ENCODE measurements around the gene ADGRG2. TPM values are rescaled to one million over a fixed set of nuclear protein-coding genes. Genes with fewer than 3 reads are reported as not detected.

The ADGRG2 gene
- total RNA-seq, 4 donors from 2014 or later: 8.3 to 13.1 (median 8.8) TPM

DNA sequence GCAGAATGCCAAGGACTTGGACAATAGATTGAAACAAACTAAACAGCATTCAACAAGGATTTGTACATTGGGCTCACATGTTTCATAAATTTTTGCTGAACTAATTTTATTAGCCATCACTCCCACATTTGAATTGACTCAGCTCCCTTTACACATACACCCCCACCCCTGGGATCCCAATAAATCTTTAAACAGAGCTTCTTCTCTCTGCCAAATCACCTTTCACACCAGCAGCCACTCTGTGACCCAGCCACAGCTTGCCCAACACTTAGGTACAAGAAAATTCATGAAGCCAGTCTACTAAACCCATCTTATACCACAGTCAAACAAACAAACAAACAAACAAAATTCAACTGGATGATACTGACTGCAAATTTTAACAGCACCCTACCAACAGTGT is 159.9 kb downstream of the ADGRG2 start:
- DNase-seq (ENCODE audit: low spot score) (no peak), ATAC-seq (ENCODE audit: low FRiP score) (no peak)
- TF ChIP-seq, protein P1, sequence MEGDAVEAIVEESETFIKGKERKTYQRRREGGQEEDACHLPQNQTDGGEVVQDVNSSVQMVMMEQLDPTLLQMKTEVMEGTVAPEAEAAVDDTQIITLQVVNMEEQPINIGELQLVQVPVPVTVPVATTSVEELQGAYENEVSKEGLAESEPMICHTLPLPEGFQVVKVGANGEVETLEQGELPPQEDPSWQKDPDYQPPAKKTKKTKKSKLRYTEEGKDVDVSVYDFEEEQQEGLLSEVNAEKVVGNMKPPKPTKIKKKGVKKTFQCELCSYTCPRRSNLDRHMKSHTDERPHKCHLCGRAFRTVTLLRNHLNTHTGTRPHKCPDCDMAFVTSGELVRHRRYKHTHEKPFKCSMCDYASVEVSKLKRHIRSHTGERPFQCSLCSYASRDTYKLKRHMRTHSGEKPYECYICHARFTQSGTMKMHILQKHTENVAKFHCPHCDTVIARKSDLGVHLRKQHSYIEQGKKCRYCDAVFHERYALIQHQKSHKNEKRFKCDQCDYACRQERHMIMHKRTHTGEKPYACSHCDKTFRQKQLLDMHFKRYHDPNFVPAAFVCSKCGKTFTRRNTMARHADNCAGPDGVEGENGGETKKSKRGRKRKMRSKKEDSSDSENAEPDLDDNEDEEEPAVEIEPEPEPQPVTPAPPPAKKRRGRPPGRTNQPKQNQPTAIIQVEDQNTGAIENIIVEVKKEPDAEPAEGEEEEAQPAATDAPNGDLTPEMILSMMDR (IDR thresholded peaks at IDR 0.05): no peak

DNA sequence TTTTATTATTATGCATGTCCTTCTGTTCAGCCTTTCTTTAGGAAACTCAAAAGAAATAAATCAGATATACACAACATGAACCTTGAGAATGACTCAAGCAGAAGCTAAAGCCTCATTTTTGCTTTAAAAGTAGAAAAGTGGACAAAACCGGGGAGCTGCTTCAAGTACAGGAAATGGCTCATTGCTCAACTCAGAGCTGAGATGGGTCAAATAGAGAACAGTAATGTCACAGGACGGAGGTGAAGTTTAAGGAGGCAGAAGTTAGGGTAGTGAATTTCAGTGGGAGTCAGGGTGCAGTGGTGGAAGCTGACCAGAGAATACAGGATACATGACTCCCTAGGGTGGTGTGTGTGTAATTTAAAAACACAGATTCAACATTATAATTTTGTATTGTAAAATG is 160.6 kb downstream of the ADGRG2 start:
- ATAC-seq (ENCODE audit: low FRiP score) (no peak), DNase-seq (ENCODE audit: low spot score) (no peak)
- TF ChIP-seq, protein P1 (IDR thresholded peaks at IDR 0.05): no peak

DNA sequence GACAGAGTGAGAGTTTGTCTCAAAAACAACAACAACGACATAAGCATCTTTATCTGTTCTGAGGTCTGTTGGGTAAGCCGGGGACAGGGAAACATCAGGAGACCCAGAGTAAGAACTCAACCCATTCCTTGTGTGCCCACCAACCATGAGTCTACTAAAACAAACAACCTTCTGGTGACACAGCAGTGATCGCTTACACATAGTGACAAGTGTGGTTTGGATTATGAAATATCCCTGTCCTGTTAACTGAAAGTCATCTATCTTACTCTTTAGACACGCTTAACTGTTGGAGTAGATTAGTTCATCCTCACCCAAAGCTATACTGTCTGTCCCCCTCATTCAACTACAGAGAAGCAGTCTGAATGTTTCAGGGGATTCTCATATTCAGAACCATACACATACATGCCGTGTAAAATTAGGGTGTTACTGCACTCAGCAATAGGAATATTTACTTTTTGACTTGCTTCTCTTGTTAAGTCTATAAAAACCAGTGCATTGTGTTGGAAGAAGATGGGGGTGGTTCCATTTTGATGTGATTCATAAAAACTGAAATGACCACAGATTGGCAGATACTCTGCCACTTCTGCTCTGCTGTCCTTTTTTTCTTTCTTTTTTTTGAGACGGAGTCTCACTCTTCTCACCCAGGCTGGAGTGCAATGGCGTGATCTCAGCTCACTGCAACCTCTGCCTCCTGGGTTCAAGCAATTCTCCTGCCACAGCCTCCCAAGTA is 165.8 kb downstream of the ADGRG2 start:
- TF ChIP-seq, protein P1 (IDR thresholded peaks at IDR 0.05): no peak
- ATAC-seq (ENCODE audit: low FRiP score): no peak
- DNase-seq (ENCODE audit: low spot score): no peak

DNA sequence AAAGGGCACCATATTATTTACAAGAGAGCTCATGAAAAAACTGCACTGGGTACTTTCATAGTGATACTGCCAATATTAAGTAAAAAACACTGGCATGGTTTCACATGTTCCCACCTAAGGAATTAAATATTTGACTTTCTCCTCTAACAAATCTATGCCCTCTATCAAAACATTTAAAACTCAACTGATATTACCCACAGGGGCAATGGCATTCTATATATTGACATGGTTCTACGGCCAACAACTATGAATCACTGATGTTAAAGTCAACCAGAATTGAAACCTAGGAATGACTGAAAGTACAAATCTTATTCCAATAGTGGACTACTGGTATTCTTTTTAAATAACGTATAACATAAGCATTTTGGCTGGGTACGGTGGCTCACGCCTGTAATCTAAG is 166.6 kb downstream of the ADGRG2 start:
- DNase-seq (ENCODE audit: low spot score) (no peak), ATAC-seq (ENCODE audit: low FRiP score) (no peak)
- TF ChIP-seq, protein P1 (IDR thresholded peaks at IDR 0.05): no peak

DNA sequence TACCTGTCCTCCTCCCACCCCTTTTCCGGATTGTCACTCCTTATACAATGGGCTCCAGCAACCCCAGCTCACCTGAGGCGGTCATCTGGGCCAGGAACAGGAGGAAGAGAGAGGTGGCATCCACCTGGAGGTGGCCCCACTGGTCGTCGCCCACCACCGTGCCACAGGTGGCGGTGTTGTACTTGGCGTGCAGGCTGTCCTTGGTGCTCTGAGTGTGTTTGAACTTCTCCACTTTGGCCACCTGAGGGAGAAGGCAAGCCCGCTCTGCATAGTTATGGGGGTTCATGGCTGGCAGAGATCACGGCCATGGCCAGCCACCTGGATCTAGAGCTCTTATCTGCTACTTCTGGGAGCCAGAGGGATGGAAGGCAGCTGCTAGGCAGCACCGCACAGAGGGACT is 171.2 kb downstream of the ADGRG2 start:
- no peak for ATAC-seq (ENCODE audit: low FRiP score)
- TF ChIP-seq, protein P1 (IDR thresholded peaks at IDR 0.05): no peak
- no peak for DNase-seq (ENCODE audit: low spot score)

DNA sequence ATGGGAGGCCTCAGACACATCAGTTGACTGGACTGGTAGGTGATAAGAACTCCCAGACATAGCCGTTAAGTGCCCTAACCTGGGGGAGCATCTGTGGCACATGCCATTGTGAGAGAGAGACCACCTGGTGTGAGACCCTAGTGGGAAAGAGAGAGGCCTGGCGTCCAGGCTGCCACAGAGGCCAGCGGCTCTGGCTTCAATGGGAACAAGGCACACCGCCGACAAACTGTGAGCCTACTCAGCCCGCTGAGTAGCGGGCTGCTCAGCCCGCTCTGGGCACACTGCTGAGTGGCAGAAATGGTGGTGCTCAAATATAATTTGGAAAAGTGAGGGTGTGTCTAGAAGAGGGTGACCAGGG is 172.3 kb downstream of the ADGRG2 start:
- TF ChIP-seq, protein P1 (IDR thresholded peaks at IDR 0.05): no peak
- ATAC-seq (ENCODE audit: low FRiP score) (no peak), DNase-seq (ENCODE audit: low spot score) (no peak)

DNA sequence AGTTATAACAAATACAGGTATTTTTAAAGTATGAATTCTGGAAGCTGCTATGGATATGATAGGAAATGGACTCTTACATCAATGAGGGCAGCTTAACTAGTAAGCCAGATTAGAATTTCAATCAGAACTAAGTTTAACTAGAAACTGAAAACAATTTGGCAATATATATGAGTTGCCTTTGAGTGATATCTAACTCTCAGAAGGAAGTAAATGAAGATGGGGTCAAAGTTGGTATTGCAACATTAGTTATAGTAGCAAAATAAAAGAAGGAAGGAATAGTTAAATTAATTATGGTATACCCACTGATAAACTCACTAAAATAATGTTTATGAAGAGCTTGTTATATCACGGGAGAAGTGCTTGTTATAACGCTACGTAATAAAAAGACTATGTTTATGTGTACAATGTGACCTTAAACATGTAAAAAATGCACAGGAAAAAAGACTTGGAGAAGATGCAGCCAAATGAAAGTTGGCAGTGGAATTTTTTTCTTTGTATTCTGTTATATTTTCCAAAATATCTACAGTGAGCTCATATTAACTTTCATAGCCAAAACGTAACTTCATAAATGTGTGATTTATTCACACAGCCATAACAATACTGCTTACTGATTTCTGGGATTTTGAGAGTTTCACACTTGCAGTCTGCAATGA is 172.9 kb downstream of the ADGRG2 start:
- no peak for ATAC-seq (ENCODE audit: low FRiP score)
- no peak for DNase-seq (ENCODE audit: low spot score)
- TF ChIP-seq, protein P1 (IDR thresholded peaks at IDR 0.05): no peak
